Tibial nerve (tissue), 4 donors: ENCODE measurements around the gene CIAO2B.

Experiments used
- EP300 ChIP-seq, 2 donors: sonication (generic); formaldehyde crosslinking; IDR thresholded peaks; one replicate each; pipeline ENCODE4 v1.6.1; 2017; ENCODE audit warnings: antibody characterized with exemption in 2 of 2, mild to moderate bottlenecking in 1 of 2
- POLR2A ChIP-seq, 2 donors: fragments of 450-650 bp; IDR thresholded peaks; one replicate each; pipeline ENCODE4 v1.6.1; 2017; ENCODE audit warnings: antibody characterized with exemption in 2 of 2, mild to moderate bottlenecking in 2 of 2, moderate library complexity in 2 of 2
- TF ChIP-seq, protein P1 (sequence below), 5 experiments: fragments of 200-600 bp in 3 of 5; fragments of 450-650 bp in 2 of 5; sonication (generic) in 3 of 5; IDR thresholded peaks; one replicate each; pipeline ENCODE4 v1.5.1; 2016 to 2019; ENCODE audit warnings: antibody characterized with exemption in 5 of 5, mild to moderate bottlenecking in 3 of 5, moderate library complexity in 2 of 5

DNA sequence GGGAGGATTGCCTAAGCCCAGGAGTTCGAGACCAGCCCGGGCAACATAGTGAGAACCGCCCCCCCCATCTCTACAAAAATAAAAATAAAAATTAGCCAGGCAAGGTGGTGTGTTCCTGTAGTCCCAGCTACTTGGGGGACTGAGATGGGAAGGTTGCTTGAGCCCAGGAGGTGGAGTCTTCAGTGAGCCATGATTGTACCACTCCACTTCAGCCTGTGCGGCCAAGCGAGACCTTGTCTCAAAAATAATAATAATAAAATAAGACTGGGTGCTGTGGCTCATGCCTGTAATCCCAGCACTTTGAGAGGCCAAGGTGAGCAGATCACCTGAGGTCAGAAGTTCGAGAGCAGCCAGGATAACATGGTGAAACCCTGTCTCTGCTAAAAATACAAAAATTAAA is 42.4 kb downstream of the CIAO2B start:
- TF ChIP-seq, protein P1, sequence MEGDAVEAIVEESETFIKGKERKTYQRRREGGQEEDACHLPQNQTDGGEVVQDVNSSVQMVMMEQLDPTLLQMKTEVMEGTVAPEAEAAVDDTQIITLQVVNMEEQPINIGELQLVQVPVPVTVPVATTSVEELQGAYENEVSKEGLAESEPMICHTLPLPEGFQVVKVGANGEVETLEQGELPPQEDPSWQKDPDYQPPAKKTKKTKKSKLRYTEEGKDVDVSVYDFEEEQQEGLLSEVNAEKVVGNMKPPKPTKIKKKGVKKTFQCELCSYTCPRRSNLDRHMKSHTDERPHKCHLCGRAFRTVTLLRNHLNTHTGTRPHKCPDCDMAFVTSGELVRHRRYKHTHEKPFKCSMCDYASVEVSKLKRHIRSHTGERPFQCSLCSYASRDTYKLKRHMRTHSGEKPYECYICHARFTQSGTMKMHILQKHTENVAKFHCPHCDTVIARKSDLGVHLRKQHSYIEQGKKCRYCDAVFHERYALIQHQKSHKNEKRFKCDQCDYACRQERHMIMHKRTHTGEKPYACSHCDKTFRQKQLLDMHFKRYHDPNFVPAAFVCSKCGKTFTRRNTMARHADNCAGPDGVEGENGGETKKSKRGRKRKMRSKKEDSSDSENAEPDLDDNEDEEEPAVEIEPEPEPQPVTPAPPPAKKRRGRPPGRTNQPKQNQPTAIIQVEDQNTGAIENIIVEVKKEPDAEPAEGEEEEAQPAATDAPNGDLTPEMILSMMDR (IDR thresholded peaks at IDR 0.05), result no peak
- no peak for TF ChIP-seq POLR2A (IDR thresholded peaks at IDR 0.05)
- no peak for TF ChIP-seq EP300 (IDR thresholded peaks at IDR 0.05)
